ENCODE results near the gene ALPP.
"Not testable (repeated sequence)": the region's sequence is repeated elsewhere in the genome, so short reads cannot be mapped to it uniquely, and the experiment has no call there.

ALPP gene

DNA sequence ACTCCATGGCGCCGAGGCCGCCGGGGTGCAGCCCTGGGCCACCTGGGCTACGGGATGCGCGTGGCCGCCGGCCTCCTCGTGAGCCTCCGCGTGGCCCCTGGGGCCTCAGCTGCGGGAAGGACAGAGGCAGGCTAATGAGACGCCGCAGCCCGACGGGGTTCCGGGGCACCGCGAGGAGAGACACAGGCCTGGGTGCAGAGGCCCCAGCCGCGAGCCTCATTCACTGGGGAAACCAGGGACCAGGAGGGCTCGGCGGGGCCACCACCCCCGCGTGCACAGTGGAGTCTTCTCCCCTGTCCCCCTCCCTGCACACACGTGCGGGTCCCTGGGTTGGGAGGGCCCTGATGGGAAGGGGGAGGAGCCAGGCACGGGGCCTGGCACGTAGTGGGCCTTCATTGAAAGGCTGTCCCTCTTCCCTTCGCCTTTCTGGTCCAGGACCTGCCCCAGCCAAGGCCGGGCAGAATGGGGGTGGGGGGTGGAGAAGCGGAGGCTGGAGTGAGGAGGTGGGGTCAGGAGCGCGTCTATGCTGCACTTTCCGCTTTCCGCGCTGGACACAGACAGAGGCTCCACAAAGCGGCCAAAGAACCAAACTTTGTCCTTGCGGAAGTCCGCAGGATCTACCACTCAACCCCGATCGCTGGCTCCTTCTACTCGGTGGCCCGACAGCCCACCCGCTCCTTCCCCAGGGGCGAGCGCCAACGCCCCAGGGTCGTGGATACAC lies 9.1 kb downstream of the ALPP start:
- CTCF ChIA-PET = no interaction called here
- H3K4me3 ChIP-seq (ENCODE audit: low read depth, low read length) = no peak overlapping the region
- DNase-seq (ENCODE audit: low read depth, low spot score) = no peak
- TF ChIP-seq, protein P1, sequence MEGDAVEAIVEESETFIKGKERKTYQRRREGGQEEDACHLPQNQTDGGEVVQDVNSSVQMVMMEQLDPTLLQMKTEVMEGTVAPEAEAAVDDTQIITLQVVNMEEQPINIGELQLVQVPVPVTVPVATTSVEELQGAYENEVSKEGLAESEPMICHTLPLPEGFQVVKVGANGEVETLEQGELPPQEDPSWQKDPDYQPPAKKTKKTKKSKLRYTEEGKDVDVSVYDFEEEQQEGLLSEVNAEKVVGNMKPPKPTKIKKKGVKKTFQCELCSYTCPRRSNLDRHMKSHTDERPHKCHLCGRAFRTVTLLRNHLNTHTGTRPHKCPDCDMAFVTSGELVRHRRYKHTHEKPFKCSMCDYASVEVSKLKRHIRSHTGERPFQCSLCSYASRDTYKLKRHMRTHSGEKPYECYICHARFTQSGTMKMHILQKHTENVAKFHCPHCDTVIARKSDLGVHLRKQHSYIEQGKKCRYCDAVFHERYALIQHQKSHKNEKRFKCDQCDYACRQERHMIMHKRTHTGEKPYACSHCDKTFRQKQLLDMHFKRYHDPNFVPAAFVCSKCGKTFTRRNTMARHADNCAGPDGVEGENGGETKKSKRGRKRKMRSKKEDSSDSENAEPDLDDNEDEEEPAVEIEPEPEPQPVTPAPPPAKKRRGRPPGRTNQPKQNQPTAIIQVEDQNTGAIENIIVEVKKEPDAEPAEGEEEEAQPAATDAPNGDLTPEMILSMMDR (IDR thresholded peaks at IDR 0.05; ENCODE audit: insufficient read depth, low read length, missing control alignments) = no peak
- POLR2A ChIA-PET = no interaction called here

DNA sequence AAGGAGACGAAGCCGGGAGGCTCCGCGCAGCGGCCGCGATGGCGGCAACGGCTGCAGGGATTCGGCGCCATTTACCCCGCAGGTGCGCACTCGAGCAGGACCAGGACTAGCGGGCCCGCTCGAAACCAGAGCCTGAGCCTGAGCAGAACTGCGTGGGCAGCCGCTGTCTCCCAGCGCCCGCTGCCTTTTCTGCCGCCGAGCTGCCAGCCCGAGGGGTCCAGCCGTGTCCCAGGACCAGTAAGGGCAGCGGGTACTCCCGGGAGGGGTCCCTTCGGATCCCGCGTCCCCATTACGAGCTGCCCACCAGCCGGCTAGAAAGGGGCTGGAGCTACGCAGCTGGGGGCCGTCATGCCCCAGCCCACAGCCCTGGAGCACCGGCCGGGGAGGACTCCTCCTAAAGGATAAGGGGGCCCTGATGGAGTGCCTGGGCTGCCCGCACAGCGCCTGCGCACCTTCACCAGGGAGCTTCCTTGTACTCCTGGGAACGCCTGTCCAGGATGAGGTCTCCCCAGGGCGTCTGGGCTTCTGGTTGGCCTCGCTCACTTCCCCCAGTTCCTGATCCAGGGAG lies 9.9 kb downstream of the ALPP start:
- no peak overlapping the region for H3K4me3 ChIP-seq (ENCODE audit: low read depth, low read length)
- CTCF ChIA-PET = interaction anchor here (0.9 kb wide), 1 partner anchor 51 kb away, joined by 3 read pairs; no protein-coding TSS in a partner anchor

DNA sequence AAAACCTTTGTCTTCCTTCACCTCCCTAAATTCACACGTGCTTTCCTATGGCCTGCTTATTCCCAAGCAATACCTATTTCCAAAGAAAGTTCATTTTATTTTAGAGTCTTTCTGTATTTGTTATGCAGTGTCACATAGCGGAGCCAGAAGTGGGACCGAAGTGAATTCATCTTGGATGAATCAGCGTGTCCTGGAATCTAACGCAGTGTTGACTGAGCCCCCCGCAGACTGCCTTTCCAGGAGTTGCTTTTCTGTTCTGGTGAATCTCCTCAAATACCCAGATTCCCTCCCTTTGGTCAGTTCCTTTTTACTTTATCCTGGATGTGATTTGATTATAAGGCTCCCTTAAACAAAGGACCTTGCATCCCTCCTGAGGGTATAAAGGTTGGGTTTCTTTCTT lies 10.8 kb downstream of the ALPP start:
- no peak for DNase-seq (ENCODE audit: low read depth, low spot score)
- CTCF ChIA-PET = no interaction called here
- POLR2A ChIA-PET = no interaction called here
- TF ChIP-seq, protein P1 (IDR thresholded peaks at IDR 0.05; ENCODE audit: insufficient read depth, low read length, missing control alignments) = no peak
- no peak overlapping the region for H3K4me3 ChIP-seq (ENCODE audit: low read depth, low read length)

More for the DNA sequence above, 9.9 kb downstream of the ALPP start:
- POLR2A ChIA-PET = no interaction called here
- DNase-seq (ENCODE audit: low read depth, low spot score) = no peak
- TF ChIP-seq, protein P1 (IDR thresholded peaks at IDR 0.05; ENCODE audit: insufficient read depth, low read length, missing control alignments) = no peak

DNA sequence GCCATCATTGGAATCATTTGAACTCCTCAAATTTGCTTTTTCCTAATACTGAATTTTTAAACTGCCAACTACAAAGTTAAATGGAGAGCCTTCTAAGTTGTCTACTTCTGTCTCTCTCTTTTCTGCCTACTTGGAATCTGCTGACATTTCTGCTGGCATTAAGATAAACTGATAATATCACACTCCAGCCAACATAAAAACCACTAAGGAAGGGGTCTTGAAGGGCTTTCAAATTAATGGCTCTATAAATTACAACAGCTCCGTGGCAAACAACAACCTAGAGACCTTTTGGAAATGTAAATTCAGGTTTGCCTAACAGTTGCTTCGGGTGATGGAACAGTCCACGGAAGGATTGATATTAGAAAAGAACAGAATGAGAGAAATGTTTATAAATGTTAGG lies 12.1 kb downstream of the ALPP start:
- H3K4me3 ChIP-seq (ENCODE audit: low read depth, low read length) = no peak overlapping the region
- ChIA-PET CTCF (interaction anchor here (0.9 to 1.3 kb wide), 2 partner anchors 25 to 465 kb away, joined by 3 to 4 read pairs; no protein-coding TSS in a partner anchor), POLR2A (no interaction called here)
- DNase-seq (ENCODE audit: low read depth, low spot score) = no peak
- TF ChIP-seq, protein P1 (IDR thresholded peaks at IDR 0.05; ENCODE audit: insufficient read depth, low read length, missing control alignments) = no peak

DNA sequence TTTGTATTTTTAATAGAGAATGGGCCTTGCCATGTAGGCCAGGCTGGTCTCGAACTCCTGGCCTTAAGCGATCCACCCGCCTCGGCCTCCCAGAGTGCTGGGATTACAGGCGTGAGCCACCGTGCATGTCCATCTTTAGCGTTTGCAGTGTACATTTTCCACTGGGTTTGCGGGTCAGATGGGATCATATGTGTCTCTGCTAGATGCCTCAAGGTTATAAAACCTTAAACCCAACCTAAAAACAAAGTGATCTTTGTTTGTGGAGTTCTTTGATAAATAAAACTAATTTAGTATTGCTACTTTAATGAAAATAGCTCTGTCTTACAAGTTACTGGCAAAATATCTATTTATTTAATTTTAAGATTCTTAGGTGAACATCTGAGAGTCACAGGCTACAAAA lies 15.0 kb downstream of the ALPP start:
- CTCF ChIA-PET = no interaction called here
- TF ChIP-seq, protein P1 (IDR thresholded peaks at IDR 0.05; ENCODE audit: insufficient read depth, low read length, missing control alignments) = no peak
- no peak overlapping the region for H3K4me3 ChIP-seq (ENCODE audit: low read depth, low read length)
- DNase-seq (ENCODE audit: low read depth, low spot score) = no peak
- POLR2A ChIA-PET = no interaction called here

DNA sequence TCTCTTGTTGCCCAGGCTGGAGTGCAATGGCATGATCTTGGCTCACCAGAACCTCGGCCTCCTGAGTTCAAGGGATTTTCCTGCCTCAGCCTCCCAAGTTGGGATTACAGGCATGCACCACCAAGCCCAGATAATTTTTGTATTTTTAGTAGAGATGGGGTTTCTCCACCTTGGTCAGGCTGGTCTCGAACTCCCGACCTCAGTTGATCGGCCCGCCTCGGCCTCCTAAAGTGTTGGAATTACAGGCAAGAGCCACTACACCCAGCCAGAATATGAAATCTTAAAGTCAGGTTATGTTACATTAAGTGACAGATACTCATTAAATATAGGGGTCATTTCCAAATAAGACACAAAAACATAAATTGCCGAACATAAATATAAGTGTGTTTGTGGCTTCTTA lies 15.9 kb downstream of the ALPP start:
- H3K4me3 ChIP-seq (ENCODE audit: low read depth, low read length); POLR2A ChIA-PET; DNase-seq (ENCODE audit: low read depth, low spot score); CTCF ChIA-PET: not testable (repeated sequence)

DNA sequence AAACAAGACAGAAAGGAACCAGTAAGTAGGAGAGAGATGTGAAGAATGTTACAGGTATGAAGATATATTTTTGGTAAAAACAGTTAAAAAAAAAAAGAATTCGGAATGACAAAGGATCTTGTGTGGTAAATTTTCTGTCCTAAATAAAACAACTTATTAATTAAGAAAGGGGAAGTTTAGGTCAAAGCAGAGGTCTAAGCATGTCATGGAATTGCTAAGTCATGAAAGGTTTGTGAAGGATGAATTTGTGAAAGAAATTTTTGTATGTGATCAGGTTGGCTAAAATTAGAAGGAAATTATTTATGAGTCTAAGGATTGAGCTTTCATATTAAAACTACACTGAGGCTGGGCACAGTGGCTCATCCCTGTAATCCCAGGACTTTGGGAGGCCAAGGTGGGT lies 17.0 kb downstream of the ALPP start:
- TF ChIP-seq, protein P1 (IDR thresholded peaks at IDR 0.05; ENCODE audit: insufficient read depth, low read length, missing control alignments) = no peak
- no peak for DNase-seq (ENCODE audit: low read depth, low spot score)
- H3K4me3 ChIP-seq (ENCODE audit: low read depth, low read length) = no peak overlapping the region
- POLR2A ChIA-PET = no interaction called here
- CTCF ChIA-PET = interaction anchor here (1.0 kb wide), 1 partner anchor 68 kb away, joined by 3 read pairs; no protein-coding TSS in a partner anchor
